Putamen (tissue), 1 donor: Measurements from ENCODE around the gene GET4.
A peak's percentile ranks its signal among the peaks of the same experiment; 100 is the strongest.

ENCODE experiments used
- DNase-seq: peaks from one replicate; pipeline ENCODE4 v3.0.0-alpha.2; 2016; ENCODE audit warnings: low spot score

GET4 gene

GRCh38 chr7:876077-876971 lies at the start of gene GET4:
Gene GET4 (plus strand): TSS chr7:876554. CDS start chr7:876646, 92 bp downstream.
- peak; percentile 95 for DNase-seq

GRCh38 chr7:828793-829561 lies 47.4 kb upstream of the GET4 start:
- no peak for DNase-seq

GRCh38 chr7:830069-830468 lies 46.3 kb upstream of the GET4 start:
- no peak for DNase-seq

GRCh38 chr7:831596-832166 lies 44.7 kb upstream of the GET4 start:
- no peak for DNase-seq

- DNase-seq: no peak
Measured at GRCh38 chr7:832167-832967, 44.0 kb upstream of the GET4 start, which contains the start of gene SUN1. Gene SUN1 (plus strand): TSS chr7:832476. CDS start chr7:832525, 49 bp downstream.

GRCh38 chr7:832968-833424 lies 43.4 kb upstream of the GET4 start:
- no peak for DNase-seq

GRCh38 chr7:833601-834258 lies 42.6 kb upstream of the GET4 start:
- DNase-seq: no peak

- DNase-seq: no peak
Measured at GRCh38 chr7:834277-834676, 42.1 kb upstream of the GET4 start.

- no peak for DNase-seq
Measured at GRCh38 chr7:835021-835420, 41.3 kb upstream of the GET4 start.

- no peak for DNase-seq
Measured at GRCh38 chr7:835485-836401, 40.6 kb upstream of the GET4 start.

GRCh38 chr7:836429-836828 lies 39.9 kb upstream of the GET4 start:
- DNase-seq: no peak

- DNase-seq: no peak
Measured at GRCh38 chr7:837001-837400, 39.4 kb upstream of the GET4 start.

- DNase-seq: no peak
Measured at GRCh38 chr7:840001-840600, 36.3 kb upstream of the GET4 start.

GRCh38 chr7:841943-842342 lies 34.4 kb upstream of the GET4 start:
- DNase-seq: no peak

GRCh38 chr7:842431-843031 lies 33.8 kb upstream of the GET4 start:
- DNase-seq: no peak

GRCh38 chr7:843230-843629 lies 33.1 kb upstream of the GET4 start:
- no peak for DNase-seq

- DNase-seq: no peak
Measured at GRCh38 chr7:844043-844442, 32.3 kb upstream of the GET4 start.

GRCh38 chr7:844514-844913 lies 31.8 kb upstream of the GET4 start:
- DNase-seq: no peak

- no peak for DNase-seq
Measured at GRCh38 chr7:845091-845490, 31.3 kb upstream of the GET4 start.
